HG02981 (cell line): ENCODE data around the gene STEAP1.
"Not testable (repeated sequence)": the region's sequence is repeated elsewhere in the genome, so short reads cannot be mapped to it uniquely, and the experiment has no call there.

Source experiments
- ATAC-seq: cut with Tn5 transposase; IDR thresholded peaks from one replicate; pipeline ENCODE4 v1.9.1; 2021; ENCODE audit warnings: mild to moderate bottlenecking, moderate library complexity; ENCODE audit not compliant: unreplicated experiment

The STEAP1 gene

DNA sequence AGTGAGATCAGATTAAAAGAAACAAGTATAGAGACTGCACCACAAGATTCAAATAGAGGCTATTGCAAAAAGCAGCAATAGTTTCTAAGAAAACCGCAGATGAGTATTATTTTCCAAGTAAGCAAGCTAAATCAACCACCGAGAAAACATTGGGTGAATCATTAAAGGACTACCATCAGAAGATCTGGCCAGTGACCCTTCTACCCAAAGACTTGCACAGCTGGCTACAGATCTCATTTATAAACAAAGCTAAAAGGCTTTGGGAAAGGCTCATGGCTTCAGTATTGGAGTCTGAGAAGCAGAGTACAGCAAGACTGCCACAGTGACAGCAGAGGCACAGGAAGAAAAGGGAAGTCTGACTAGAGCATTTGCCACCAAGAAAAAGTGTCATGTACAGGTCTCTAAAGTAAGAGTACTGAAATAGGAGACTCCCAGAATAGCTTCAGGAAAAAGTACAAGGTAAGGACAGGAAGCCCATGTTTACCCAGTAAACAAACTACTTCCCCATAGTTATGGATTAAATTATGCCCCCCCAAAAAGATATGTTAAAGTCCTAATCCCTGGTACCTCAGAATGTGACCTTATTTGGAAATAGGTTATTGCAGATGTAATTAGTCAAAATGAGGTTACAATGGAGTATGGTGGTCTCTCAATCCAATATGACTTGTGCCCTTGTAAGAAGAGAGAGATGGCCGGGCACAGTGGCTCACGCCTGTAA, 19.0 kb downstream of the STEAP1 start:
- ATAC-seq = peak; percentile 89

DNA sequence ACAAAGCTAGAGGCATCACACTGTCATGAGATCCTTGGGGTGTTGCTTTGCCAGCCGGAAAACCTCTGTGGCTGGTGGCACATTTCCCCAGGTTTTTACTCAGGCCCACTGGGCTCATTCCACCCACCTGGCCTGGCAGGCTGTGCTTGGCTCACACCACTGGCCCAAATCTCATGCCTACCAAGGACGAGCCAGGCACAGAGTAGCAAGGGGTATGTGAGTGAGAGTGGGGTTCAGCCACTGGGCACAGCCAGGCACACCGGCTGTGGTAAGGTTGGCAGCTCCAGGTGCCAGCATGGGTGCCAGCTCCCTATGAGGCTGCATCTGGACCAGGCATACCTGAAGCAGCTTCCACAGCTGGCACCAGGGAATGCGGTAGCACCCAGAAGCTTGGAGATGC, 21.4 kb downstream of the STEAP1 start:
- ATAC-seq = no peak

DNA sequence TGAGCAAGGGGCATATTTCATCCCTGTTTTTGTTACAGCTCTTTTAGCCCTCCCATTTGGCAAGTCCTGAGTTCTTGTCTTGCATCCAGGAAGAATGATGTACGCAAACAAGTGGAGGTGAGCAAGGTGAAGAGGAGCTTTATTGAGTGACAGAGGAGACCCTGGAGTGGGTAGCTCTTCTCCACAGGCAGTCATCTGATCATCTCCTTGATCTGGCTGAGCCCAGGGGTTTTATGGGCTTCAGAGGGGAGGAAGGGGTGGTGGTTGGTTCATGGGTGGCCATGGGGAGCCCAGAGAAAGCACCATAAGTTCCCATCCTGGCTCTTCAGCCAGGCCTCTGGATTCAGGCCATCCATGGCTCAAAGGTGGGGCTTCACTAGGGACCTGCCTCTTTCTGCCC, 21.9 kb downstream of the STEAP1 start:
- ATAC-seq = no peak

DNA sequence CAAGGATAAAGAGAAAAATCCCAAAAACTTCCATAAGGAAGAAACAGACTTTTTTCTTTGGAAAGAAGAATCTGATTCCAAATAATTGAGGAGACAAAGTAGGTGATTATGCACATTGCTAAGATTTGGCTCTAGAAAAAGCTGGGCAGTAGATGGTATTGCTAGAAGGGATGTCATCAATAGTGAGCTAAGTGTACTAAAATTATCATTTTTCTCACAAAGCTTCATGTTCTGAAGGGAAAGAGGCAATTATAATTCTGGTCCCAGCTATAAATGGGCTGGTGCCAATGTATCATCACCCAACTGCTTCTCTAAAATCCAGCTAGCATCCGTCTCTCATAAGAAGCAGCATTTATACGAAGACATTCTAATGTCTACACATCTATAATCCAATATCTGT, 23.9 kb downstream of the STEAP1 start:
- ATAC-seq = no peak

DNA sequence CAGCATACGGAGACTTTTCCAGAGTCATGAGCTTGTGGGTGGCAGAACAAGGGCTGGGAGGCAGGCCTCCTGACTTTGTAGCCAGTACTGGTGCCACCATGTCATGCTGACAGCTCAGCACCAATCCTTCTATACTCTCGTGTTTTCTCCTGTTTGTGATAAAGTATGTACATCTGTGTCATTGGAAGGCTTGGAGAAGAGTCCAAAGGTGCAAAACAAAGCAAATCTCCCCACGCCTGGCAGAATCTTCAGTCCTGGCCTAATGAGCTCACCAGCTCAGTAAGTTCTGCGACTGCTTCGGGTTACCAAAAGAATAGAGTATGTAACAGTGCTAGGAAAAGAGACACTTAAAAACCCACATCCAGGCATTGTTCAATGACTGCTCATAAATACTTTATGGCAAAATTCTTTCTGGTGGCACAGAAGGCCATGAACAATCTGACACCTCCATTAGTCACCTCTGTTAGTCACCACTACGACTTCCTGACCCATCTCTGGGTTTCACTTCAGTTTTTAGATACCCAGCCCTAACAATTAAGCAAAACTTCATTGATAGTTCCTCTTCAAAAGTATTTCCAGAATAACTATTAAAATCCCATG, 24.5 kb downstream of the STEAP1 start:
- peak; percentile 97 for ATAC-seq

DNA sequence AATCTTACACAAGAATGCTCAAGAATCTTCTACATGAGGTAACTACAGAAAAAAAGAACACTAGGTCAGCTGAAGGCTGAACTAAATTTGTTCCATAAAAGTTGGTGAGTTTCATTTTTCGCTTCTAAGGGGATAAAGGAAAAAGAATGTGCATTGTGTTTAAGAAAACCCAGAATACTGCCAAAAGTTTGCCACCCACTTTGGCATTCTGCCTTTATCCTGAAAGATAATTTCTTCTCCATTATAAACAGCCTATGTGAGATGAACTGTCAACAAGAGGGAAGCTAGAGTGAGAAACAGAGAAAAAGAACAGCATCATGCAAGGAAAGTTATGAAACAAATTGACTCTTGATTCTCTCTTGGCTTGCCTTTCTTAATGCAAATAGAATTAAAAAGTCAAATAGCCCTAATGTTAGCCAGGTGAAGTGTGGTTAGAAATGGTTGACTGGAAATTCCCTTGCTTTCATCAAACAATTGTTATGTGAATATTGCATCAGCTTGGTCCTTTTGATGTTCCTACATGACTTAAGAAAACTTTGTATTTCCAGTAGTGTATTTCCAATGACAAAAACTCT, 25.8 kb downstream of the STEAP1 start:
- no peak for ATAC-seq

DNA sequence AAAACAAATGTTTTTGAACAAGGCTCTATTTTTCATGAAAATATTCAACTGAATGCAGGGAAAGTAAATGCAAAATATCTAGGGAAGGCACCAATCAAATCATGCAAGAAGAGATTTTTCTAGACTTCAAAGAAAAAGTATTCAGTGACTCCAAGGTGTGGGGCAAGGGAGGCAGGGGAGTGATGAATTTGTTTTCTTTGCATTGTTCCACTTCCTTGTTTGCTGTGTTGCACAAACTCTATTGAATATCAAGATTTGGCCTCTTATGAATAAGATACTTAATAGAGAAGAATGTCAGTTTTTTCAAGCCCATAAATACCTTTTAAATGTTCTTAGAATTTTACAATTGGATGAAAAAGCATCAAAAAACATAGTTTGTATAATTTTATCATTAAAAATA, 26.4 kb downstream of the STEAP1 start:
- ATAC-seq = no peak

DNA sequence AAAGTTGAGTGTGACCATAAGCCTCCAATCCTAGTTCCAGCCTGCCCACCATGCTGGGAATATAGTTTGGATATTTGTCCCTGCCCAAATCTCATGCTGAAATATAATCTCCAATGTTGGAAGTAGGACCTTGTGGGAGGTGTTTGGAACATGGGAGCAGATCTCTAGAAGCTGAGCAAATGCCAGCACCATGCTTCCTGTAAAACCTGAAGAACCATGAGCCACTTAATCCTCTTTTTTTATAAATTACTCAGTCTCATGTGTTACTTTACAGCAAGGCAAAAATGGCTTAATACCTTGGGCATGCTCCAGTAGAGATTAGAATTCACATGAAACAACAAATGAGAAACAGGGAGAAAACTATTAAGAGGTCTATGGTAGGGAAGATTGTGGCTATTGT, 27.2 kb downstream of the STEAP1 start:
- ATAC-seq = no peak

DNA sequence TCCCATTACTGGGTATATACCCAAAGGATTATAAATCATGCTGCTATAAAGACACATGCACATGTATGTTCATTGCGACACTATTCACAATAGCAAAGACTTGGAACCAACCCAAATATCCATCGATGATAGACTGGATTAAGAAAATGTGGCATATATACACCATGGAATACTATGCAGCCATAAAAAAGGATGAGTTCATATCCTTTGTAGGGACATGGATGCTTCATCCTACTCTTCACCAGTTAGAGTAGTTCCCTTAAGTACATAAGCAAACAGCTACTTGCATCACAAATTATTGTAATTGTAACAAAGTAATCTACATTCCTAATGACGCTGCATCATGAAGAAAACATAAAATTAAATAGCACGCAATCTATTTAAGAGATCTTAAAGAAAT, 32.0 kb downstream of the STEAP1 start:
- ATAC-seq = not testable (repeated sequence)

DNA sequence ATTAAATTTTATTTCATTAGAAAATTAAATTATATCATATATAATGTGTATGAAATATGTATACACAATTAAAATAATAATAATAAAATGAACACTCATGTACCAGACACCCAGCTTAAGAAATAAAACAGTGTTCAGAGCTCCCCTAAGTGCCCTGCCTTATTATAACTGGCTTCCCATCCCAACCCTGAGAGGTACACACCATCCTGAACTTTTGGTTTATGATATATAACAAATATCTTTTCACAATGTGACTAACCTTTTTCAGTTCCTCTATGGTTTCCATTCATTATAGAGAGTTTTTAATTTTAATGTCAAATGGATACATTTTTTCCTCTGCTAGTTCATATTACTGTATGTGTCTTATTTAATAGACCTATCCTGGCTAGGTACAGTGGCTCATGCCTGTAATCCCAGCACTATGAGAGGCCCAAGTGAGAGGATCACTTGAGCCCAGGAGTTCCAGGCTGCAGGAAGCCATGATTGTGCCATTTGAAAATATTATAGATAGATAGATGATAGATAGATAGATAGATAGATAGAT, 33.3 kb downstream of the STEAP1 start:
- ATAC-seq = no peak

DNA sequence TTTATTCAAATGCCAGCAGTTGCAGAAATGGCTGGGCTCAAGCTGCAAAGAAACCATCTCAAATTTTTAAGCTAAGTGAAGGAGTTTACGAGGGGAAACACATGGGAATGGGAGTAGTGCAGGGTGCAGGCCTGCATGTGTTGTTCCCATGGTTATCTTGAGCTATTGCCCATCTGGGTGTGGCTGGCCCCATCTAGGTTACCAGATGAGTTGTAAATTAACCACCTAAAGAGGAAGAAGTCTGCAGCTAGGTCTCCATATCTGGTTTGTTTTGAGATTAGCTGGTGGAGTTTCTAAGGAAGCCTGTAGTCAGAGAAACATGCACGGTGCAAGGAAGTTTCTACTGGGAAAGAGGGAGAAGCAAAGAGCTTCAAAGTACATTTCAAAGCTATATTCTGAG, 34.0 kb downstream of the STEAP1 start:
- ATAC-seq = peak; percentile 90

DNA sequence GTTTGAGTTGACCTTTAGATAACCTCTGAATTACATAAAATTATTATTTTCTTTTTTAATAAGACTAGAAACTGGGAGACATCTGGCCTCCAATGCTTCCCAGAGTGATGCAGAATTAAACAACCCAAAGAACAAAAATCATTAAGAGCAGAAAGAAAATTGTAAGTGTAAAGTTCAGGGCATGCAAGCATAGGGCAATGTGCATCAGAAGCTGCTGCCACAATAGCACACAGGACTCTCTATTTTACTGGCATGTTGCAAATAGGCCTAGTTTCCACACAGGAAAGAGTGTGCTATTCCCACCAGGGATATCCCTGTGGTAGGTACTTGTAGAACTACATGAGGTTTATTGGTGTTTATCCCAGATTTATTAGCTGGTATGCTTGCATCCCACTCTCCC, 36.7 kb downstream of the STEAP1 start:
- no peak for ATAC-seq

DNA sequence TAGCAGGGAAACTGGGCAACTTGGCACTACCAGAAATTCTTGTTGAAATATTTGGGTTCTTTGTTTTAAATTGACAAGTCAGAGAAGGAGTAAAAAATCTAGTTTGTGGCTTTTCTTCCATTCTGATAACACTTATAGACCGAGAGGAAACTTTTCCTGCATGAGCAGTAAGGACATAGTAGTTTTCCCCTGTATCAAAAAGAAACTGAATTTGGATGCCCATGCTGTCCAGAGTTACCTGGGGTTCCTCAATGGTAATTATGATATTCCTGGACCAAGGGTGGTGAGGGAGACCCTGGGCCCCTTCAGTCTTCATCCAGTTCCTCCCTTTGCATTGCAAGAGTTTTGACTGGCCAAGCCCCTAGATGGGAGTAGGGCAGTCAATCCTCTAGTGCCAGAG, 37.4 kb downstream of the STEAP1 start:
- no peak for ATAC-seq

DNA sequence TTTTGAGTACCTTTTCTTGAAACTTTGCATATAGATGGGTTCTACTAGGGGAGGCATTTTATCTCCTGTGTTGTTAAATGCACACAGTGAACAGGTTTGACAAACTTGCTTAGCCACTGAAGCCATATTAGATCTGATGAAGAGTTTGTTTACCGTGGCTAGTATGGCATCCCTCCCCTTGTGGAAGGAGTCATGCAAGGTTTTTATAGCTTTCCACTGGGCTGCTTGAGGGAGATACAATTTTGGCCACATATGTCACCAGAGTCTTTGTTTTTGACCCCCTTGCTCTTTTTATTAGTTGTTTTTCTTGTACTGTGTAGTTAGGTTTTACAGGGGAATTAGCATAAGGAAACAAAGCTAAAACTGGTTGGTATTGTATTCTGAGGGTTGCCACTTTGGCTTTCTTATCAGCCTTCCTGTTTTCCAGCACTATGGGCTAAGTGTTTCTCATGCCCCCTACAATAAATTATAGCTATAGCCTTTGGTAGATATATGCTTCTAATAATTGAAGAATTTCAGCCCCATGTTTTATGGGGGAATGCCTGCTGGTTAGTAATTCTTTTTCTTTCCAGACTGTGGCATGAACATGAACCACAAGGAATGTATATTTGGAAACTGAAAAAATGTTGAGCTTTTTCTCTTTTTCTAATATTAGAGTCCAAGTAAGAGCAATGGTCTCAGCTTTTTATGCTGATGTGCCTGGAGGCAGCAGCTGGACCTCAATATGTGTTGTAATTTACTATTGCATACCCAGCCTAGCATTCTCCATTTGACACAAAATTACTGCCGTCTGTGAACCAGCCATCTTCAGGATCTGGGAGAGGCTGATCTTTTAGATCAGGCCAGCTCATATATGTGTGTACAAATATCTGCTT, 38.8 kb downstream of the STEAP1 start:
- no peak for ATAC-seq

DNA sequence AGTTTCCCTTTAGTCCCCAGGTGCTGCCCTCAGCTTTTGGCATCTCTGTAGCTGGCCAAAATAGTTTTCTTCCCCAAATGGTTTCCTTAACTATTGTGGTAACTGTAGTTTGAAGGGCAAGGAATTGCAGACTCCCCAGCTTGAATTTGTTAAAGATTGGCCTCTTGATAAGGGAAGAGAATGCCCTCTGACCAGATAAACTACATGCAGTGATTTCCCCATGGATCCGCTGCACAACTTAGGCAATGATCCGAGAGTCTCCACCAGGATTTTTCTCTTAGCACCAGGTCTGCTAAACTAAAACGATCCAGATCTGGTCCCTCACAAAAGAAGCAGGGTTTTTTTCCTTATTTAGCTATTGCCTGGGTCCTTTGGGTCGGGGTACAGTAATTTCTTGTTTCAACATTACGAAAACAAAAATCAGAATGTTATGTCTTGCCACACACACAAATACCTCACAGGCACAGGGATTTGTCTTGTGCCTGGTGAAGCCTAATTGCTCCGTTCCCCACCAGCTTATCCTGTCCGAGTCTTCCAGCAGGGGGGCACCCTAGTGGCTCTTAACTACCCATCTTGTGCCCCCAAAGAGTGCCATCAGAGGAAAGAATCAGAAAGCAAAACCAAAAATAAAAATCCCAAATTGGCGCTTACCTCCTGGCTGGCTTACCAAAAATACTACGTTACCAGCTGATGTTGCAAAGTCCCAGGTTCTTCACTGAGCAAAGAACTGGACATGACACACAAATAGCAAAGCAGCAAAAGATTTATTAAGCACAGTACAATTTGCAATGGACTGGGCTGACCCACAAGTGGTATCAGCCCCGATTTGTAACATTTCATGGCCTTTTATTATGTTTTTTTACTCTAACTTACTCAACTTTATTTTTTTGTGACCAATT, 40.9 kb downstream of the STEAP1 start:
- ATAC-seq = no peak

DNA sequence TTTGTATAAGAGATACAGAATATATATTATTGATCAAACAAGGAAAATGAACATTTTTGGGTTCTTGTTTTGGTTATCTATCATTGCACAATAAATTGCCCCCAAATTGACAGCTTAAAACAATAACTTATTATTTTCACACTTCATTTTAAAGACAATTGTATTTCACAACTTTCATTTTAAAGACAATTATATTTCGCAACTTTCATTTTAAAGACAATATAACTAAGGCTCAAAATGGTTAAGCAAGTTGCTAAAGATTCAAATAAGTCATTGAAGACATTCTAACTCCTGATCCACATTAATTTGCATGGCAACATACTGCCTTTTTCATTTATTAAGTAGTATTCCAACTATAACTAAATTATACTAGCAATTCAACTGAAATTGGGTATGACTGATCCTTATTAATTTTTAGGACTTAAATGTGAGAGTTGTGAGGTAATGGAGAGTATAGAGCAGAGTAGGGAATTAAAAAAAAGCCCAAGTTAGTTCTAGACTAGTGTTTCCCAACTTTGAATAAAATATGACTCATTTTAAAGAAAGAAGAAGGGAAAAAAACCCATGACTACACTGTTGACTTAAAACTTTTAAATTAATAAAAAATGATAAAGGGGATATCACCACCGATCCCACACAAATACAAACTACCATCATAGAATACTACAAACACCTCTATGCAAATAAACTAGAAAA, 47.4 kb downstream of the STEAP1 start:
- no peak for ATAC-seq

DNA sequence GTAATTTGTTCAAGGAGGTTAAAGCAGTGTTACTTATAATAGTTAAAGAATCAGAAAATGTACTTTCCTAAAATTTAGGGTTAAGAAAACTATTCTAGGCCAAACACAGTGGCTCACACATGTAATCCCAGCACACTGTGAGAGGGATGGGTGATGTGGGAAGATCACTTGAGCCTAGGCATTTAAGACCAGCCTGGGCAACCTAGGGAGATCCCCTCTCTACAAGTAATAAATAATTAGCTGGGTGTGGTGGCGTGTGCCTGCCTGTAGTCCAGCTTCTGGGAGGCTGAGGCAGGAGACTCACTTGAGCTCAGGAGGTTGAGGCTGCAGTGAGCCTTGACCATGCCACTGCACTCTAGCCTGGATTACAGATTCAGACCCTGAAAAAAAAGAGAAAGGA, 53.7 kb downstream of the STEAP1 start:
- ATAC-seq = no peak

DNA sequence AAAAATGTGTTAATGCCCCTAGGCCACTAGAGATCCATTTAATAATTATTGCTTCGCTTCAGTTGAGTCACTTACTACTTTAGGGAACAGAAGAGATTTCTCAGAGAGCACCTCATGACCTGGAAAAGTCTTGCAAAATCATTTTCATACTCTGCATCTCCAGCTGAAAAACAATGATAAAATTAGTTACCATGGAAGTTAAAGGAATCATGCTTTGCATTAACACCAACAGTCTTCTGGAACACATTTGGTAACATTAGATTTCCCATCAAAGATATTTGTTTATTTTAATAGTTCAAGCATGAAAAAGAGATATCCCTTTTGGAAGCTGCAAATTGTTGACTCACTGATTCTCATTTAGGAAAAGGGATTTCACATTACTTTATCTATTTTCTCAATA, 55.5 kb downstream of the STEAP1 start:
- no peak for ATAC-seq

DNA sequence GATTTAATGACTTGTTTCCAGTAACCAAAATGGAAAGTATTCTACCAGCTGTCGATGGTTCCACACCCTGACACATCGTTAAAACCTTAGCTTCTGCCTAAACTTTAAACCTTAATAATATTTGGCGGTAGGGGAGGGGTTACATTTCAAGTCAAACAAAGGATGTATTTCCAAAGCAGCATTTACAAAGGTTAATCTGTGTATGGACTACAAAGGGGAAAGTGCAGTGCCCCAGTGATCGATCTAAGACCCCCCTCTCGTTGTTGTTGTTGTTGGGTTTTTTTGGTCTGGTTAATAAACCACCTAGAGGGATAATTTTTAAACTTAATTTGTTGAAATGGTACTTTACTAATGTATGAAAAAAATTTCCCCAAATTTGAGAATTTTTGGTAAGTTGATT, 56.2 kb downstream of the STEAP1 start:
- no peak for ATAC-seq

DNA sequence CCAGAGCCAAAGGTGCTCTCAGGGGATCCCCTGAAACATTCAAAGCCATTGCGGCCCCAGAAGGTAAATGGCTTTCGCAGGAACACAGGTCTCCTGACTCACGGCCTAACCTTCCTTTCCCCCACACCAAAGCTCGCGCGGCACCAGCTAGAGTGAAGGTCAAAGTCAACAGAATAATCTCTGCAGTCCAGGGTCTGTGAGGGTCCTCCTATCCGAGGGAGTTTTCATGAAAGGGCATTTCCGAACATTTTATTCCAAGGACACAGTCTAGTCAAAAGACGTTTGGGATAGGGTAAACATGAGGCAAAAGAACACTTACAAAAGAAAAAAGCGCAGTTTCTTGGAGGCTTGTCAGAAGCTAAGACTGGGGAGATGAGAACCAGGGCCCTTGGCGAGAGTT, 56.7 kb downstream of the STEAP1 start:
- no peak for ATAC-seq
